ENCODE data around the gene PLCXD3. TPM values are rescaled to one million over a fixed set of nuclear protein-coding genes. Genes with fewer than 3 reads are reported as not detected.

Gene PLCXD3
- total RNA-seq, 1 experiment from 2014 or later = 0.11 TPM

GRCh38 chr5:41519801-41520200 is 9.4 kb upstream of the PLCXD3 start:
- POLR2A ChIA-PET (ENCODE audit: unreplicated experiment) = no interaction called here
- CTCF ChIA-PET = no interaction called here
- intact Hi-C loops (cut with micrococcal nuclease; ENCODE audit: unreplicated experiment) = loop anchor here (1.0 to 10.0 kb wide), 3 partner anchors 250 to 1945 kb away; no protein-coding TSS in a partner anchor

GRCh38 chr5:41517909-41518308 is 7.5 kb upstream of the PLCXD3 start:
- Histone ChIP-seq H4K20me1 (ENCODE audit: insufficient read depth) (no peaks in the 10 kb centered on the region), H3K4me3 (no peak overlapping the region), H3K9me2 (ENCODE audit: insufficient read depth) (no peaks in the 10 kb centered on the region), H3K27me3 (ENCODE audit: insufficient read depth, low read depth) (no peaks in the 10 kb centered on the region), H3K36me3 (ENCODE audit: low read depth) (no peaks in the 10 kb centered on the region), H3F3A (ENCODE audit: insufficient read depth, low read depth) (no peaks in the 10 kb centered on the region), H3K9me3 (ENCODE audit: insufficient read depth, low read depth) (no peaks in the 10 kb centered on the region), H2AFZ (no peak overlapping the region), H3K27ac (no peak overlapping the region), H3K79me2 (ENCODE audit: low read depth) (no peaks in the 10 kb centered on the region), H3K4me2 (no peak overlapping the region), H3K4me1 (replicated peaks; ENCODE audit: insufficient read depth) (no peaks in the 10 kb centered on the region)
- ChIA-PET CTCF (interaction anchor here (0.6 kb wide), 1 partner anchor 1794 kb away, joined by 3 read pairs; no protein-coding TSS in a partner anchor), POLR2A (ENCODE audit: unreplicated experiment) (no interaction called here)
- no peak for DNase-seq
- intact Hi-C loops (cut with micrococcal nuclease; ENCODE audit: unreplicated experiment) = loop anchor here (2.0 kb wide), 1 partner anchor 613 kb away; no protein-coding TSS in a partner anchor
- no TSS peak for BruUV-seq (replicated peaks)
- TF ChIP-seq EZH2 (IDR thresholded peaks at IDR 0.05; ENCODE audit: low read depth) (no peak), CTCF (conservative IDR thresholded peaks at IDR 0.05) (no peak)

More at GRCh38 chr5:41519801-41520200, 9.4 kb upstream of the PLCXD3 start:
- H3K9me2 ChIP-seq (ENCODE audit: insufficient read depth) = no peaks in the 10 kb centered on the region
- no peaks in the 10 kb centered on the region for H3K4me1 ChIP-seq (replicated peaks; ENCODE audit: insufficient read depth)
- H2AFZ ChIP-seq = no peak overlapping the region
- BruUV-seq (replicated peaks) = no TSS peak
- H3K9me3 ChIP-seq (ENCODE audit: insufficient read depth, low read depth) = no peaks in the 10 kb centered on the region
- H4K20me1 ChIP-seq (ENCODE audit: insufficient read depth) = no peaks in the 10 kb centered on the region
- H3K27ac ChIP-seq = no peak overlapping the region
- H3K4me2 ChIP-seq = no peak overlapping the region
- TF ChIP-seq EZH2 (IDR thresholded peaks at IDR 0.05; ENCODE audit: low read depth) = no peak
- peak; percentile 39; the same call in 1 of the 2 replicates for TF ChIP-seq CTCF (conservative IDR thresholded peaks at IDR 0.05)
- no peak for DNase-seq
- H3F3A ChIP-seq (ENCODE audit: insufficient read depth, low read depth) = no peaks in the 10 kb centered on the region
- no peaks in the 10 kb centered on the region for H3K36me3 ChIP-seq (ENCODE audit: low read depth)
- no peaks in the 10 kb centered on the region for H3K79me2 ChIP-seq (ENCODE audit: low read depth)
- no peak overlapping the region for H3K4me3 ChIP-seq
- H3K27me3 ChIP-seq (ENCODE audit: insufficient read depth, low read depth) = no peaks in the 10 kb centered on the region

- peak overlapping the region; percentile 66 for H3K4me2 ChIP-seq
- ChIA-PET CTCF (no interaction called here), POLR2A (ENCODE audit: unreplicated experiment) (no interaction called here)
These were observed 840 bp upstream of the PLCXD3 start for GRCh38 chr5:41511241-41511640.

More at GRCh38 chr5:41511241-41511640, 840 bp upstream of the PLCXD3 start:
- Histone ChIP-seq H4K20me1 (ENCODE audit: insufficient read depth) (no peaks in the 10 kb centered on the region), H3K4me1 (replicated peaks; ENCODE audit: insufficient read depth) (peaks cover 22% of the 10 kb centered on the region), H3K9me2 (ENCODE audit: insufficient read depth) (no peaks in the 10 kb centered on the region), H3K4me3 (peak overlapping the region; percentile 48; the same call in 1 of the 2 replicates), H3F3A (ENCODE audit: insufficient read depth, low read depth) (peaks cover 16% of the 10 kb centered on the region; the same call in 1 of the 2 replicates), H2AFZ (no peak overlapping the region), H3K27ac (no peak overlapping the region), H3K79me2 (ENCODE audit: low read depth) (no peaks in the 10 kb centered on the region), H3K27me3 (ENCODE audit: insufficient read depth, low read depth) (no peaks in the 10 kb centered on the region), H3K9me3 (ENCODE audit: insufficient read depth, low read depth) (no peaks in the 10 kb centered on the region), H3K36me3 (ENCODE audit: low read depth) (no peaks in the 10 kb centered on the region)
- no peak for DNase-seq
- BruUV-seq (replicated peaks) = no TSS peak
- TF ChIP-seq CTCF (conservative IDR thresholded peaks at IDR 0.05) (no peak), EZH2 (IDR thresholded peaks at IDR 0.05; ENCODE audit: low read depth) (no peak)
- intact Hi-C loops (cut with micrococcal nuclease; ENCODE audit: unreplicated experiment) = no loop called here

All from PC-9 (cell line).